ENCODE measurements around the gene BBS10.
A peak's percentile ranks its signal among the peaks of the same experiment; 100 is the strongest.
"Not testable (repeated sequence)": the region's sequence is repeated elsewhere in the genome, so short reads cannot be mapped to it uniquely, and the experiment has no call there.

BBS10 gene

GRCh38 chr12:76337583-76337982, 10.6 kb downstream of the BBS10 start:
- H3K27ac ChIP-seq: no peak overlapping the region
- DNase-seq (ENCODE audit: low read depth, low spot score): no peak

- H3K27ac ChIP-seq: no peak overlapping the region
- no peak for DNase-seq (ENCODE audit: low read depth, low spot score)
Observed at GRCh38 chr12:76332606-76333005, 15.6 kb downstream of the BBS10 start.

- peak overlapping the region; percentile 78 for H3K27ac ChIP-seq
- DNase-seq (ENCODE audit: low read depth, low spot score): no peak
Observed at GRCh38 chr12:76329606-76330005, 18.6 kb downstream of the BBS10 start.

- H3K27ac ChIP-seq: peak overlapping the region; percentile 78
Observed at GRCh38 chr12:76329159-76329558, 19.1 kb downstream of the BBS10 start.

GRCh38 chr12:76319595-76320319, 28.5 kb downstream of the BBS10 start:
- H3K27ac ChIP-seq: peak overlapping the region; percentile 37
- not testable (repeated sequence) for DNase-seq (ENCODE audit: low read depth, low spot score)

More at GRCh38 chr12:76329159-76329558, 19.1 kb downstream of the BBS10 start:
- no peak for DNase-seq (ENCODE audit: low read depth, low spot score)

- H3K27ac ChIP-seq: peak overlapping the region; percentile 37
- DNase-seq (ENCODE audit: low read depth, low spot score): no peak
Observed at GRCh38 chr12:76318773-76319594, 29.2 kb downstream of the BBS10 start.

GRCh38 chr12:76317976-76318375, 30.2 kb downstream of the BBS10 start:
- no peak for DNase-seq (ENCODE audit: low read depth, low spot score)
- H3K27ac ChIP-seq: no peak overlapping the region

- no peak overlapping the region for H3K27ac ChIP-seq
- DNase-seq (ENCODE audit: low read depth, low spot score): no peak
Observed at GRCh38 chr12:76316468-76316867, 31.7 kb downstream of the BBS10 start.

GRCh38 chr12:76313299-76313698, 34.9 kb downstream of the BBS10 start:
- no peak for DNase-seq (ENCODE audit: low read depth, low spot score)

GRCh38 chr12:76312315-76312714, 35.9 kb downstream of the BBS10 start:
- DNase-seq (ENCODE audit: low read depth, low spot score): no peak

More at GRCh38 chr12:76313299-76313698, 34.9 kb downstream of the BBS10 start:
- no peak overlapping the region for H3K27ac ChIP-seq

GRCh38 chr12:76311796-76312195, 36.4 kb downstream of the BBS10 start:
- DNase-seq (ENCODE audit: low read depth, low spot score): no peak
- H3K27ac ChIP-seq: no peak overlapping the region

More at GRCh38 chr12:76312315-76312714, 35.9 kb downstream of the BBS10 start:
- H3K27ac ChIP-seq: no peak overlapping the region

GRCh38 chr12:76310110-76310509, 38.1 kb downstream of the BBS10 start:
- H3K27ac ChIP-seq: peak overlapping the region; percentile 30
- DNase-seq (ENCODE audit: low read depth, low spot score): peak; percentile 36

- no peak overlapping the region for H3K27ac ChIP-seq
- no peak for DNase-seq (ENCODE audit: low read depth, low spot score)
Observed at GRCh38 chr12:76308866-76309265, 39.3 kb downstream of the BBS10 start.

GRCh38 chr12:76307083-76307482, 41.1 kb downstream of the BBS10 start:
- H3K27ac ChIP-seq: no peak overlapping the region
- DNase-seq (ENCODE audit: low read depth, low spot score): no peak

- H3K27ac ChIP-seq: no peak overlapping the region
- DNase-seq (ENCODE audit: low read depth, low spot score): no peak
Observed at GRCh38 chr12:76303989-76304460, 44.2 kb downstream of the BBS10 start.

GRCh38 chr12:76303365-76303764, 44.9 kb downstream of the BBS10 start:
- H3K27ac ChIP-seq: no peak overlapping the region
- DNase-seq (ENCODE audit: low read depth, low spot score): no peak

- H3K27ac ChIP-seq: no peak overlapping the region
- no peak for DNase-seq (ENCODE audit: low read depth, low spot score)
Observed at GRCh38 chr12:76300297-76300665, 47.9 kb downstream of the BBS10 start.

- no peak overlapping the region for H3K27ac ChIP-seq
- no peak for DNase-seq (ENCODE audit: low read depth, low spot score)
Observed at GRCh38 chr12:76299536-76300296, 48.5 kb downstream of the BBS10 start.
